Left ventricle myocardium superior (tissue), 1 donor: Measurements from ENCODE around the gene C11orf24. TPM values are rescaled to one million over a fixed set of nuclear protein-coding genes. Genes with fewer than 3 reads are reported as not detected.

Experiments
- ATAC-seq: fragments of 200-7000 bp; cut with Tn5 transposase; one replicate; pipeline ENCODE4 v1.9.1; 2020; ENCODE audit warnings: mild to moderate bottlenecking, moderate library complexity
- DNase-seq: peaks from one replicate; pipeline ENCODE4 v3.0.0-alpha.2; 2020
- intact Hi-C: fragments of 100-400 bp; cut with micrococcal nuclease; formaldehyde crosslinking; loops from one replicate; pipeline ENCODE4 v1.11.0; 2022
- total RNA-seq: library from RNA; stranded (reverse); fragmentation: NEBNext Ultra II Directional; extraction: Animal tissue kit (Norgen Biotek cat#: 25700); gene quantifications from one replicate; pipeline ENCODE4 v1.2.1, GENCODE V29; 2021
- donor health status: DM: no; HTN: yes; CAD: no; lungs with severe emphysema.

Gene C11orf24
- total RNA-seq, 1 donor from 2014 or later, result 23.9 TPM

DNA sequence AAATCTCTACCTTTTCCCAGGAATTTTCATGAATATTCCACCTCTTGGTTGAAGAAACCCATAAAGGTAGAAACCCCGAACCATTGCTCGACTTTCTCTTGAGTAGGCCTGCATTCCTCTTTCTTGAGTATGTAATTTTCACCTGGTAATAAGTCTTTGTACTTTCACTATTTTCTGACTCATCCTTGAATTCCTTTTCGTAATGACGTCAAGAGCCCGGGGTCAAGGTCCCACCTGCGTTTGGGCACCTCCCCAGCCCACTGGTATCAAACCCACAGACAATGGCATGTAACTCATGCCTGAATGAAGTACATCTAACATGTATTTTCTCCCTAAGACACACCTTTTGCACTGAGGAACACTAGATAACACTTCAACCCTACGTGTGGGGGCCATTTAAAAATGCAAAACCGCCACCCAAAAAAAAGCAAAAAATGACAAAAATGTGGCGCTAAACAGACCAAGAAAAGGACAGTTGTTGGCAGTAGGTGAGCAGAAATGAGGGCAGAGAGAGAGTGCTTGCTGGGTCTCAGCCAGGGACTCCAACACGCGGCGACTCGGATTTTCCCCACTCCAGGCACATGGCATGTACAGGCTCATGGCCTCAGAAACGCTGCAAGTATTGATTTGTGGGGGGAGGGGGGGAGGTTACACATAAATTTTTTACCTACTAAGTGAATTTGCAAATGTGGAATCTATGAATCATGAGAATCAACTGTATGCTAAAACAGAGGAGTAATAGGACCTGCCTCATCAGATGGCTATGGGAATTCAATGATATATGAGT is 4.1 kb upstream of the C11orf24 start:
- intact Hi-C loops, result no loop called here
- no peak for DNase-seq
- ATAC-seq, result no peak

DNA sequence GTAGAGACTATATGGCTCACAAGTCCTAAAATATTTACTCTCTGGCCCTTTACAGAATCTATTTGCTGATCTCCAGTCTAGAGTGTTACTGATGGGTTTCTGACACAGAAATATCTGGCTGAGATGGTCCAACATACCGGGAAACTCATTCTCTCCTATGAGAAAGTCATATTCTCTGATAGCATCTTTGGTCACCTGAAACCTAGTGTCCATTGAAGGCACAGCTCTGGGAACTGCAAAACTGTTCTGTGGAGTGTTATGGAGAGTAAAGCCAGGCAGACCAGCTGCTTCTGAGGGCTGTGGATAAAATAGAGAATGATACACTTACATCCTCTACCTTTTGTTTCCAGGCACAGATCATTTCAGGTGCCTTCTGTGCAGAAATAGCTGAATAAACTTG is 2.5 kb upstream of the C11orf24 start:
- DNase-seq, result no peak
- intact Hi-C loops, result no loop called here

DNA sequence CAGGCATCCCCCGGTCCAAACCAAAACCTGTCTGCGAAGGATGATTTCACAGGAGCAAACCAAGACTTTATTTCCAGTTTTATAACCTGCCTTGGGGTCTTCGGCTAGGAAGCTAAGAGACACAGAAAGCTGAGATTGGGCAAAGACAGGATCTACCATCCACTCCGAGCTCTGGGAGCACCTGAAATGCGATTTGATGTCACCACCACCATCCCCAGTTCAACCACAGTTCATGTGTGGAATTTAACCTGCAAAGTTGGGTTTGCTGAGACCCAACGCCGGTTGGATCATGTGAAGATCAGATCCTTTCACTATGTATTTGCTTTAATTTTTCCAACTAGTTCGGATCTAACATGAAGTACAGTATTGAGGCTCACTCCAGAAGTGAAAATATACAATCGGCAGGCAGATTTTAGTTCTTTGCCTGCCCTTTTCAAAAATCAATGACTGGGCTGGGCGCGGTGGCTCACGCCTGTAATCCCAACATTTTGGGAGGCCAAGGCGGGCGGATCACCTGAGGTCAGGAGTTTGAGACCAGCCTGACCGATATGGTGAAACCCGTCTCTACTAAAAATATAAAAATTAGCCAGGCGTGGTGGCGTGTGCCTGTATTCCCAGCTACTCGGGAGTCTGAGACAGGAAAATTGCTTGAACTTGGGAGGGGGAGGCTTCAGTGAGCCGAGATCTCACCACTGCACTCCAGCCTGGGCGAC is 1.4 kb upstream of the C11orf24 start:
- no peak for DNase-seq
- intact Hi-C loops, result no loop called here
- ATAC-seq, result no peak

More for the DNA sequence above, 2.5 kb upstream of the C11orf24 start:
- no peak for ATAC-seq

DNA sequence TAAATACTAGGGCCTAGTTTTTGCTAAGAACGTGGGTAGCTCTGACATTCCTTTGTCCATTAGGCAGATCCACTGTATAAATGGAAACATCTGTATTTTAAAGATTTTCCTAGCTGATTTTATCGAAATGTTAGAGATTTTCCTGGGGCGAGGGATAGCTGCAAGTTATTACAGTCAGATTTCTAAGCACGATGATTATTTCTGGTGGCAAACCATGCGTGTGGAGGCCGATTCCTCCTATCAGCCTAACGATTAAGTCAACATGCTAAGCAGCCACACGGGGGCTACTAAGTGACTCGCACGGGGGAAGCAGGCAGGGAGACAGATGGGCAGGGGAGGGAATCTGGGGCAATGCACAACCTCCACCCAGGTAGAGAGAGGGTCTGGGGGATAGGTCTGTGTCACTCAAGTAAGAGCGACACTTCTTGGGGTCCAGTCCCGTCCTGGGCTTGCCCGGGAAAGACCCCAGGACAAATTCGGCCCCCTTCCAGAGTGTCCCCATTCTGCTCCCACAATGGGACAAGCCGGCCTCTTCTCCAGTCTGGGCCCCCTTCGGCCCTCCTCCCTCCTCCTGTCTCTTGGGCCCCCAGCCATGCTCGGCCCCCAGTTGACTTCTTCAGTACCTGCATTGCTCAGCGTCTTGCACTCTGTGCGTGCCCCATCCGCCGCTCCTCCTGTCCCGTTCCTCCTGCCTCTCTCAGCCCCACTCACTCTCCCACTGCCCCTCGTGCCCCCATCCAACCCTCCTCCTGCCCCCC is 571 bp downstream of the C11orf24 start:
- DNase-seq, result peak; percentile 62
- ATAC-seq, result peak; percentile 66
- intact Hi-C loops, result no loop called here

DNA sequence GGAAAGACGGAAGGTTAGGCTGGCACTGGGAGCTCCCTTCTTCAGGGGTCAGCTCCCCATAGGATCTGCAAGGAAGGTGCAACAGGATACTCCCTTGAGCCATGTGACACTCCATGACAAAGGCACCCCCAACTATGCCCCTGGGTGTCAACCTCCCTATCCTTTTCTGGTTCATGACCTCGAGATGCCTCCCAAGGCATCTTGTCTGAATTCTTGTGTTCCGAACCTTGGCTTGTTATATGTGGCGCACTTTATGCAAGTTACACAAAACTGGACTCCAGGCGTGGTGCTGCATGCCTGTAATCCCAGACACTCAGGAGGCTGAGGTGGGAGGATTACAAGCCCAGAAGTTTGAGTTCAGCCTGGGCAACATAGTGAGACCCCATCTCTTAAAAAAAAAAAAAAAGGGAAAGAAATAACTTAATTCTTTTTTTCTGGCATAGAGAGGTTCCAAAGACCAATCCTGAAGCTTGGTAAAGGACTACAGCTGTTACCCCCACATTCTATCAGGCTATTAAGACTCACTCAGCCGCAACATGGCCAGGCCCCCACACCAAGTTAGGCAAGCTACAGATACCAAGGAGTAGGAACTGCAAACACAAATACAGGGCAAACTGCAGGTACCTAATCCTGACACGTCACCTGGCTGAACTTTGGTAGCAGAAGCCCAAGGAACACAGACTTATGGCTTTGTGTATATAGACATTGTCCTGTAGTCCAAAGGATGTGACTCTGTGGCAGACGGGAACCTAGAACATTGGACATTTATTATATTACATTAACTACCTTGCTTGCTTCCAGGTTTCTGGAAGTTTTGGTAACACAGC is 1.4 kb downstream of the C11orf24 start:
- no peak for ATAC-seq
- intact Hi-C loops, result no loop called here
- DNase-seq, result no peak

DNA sequence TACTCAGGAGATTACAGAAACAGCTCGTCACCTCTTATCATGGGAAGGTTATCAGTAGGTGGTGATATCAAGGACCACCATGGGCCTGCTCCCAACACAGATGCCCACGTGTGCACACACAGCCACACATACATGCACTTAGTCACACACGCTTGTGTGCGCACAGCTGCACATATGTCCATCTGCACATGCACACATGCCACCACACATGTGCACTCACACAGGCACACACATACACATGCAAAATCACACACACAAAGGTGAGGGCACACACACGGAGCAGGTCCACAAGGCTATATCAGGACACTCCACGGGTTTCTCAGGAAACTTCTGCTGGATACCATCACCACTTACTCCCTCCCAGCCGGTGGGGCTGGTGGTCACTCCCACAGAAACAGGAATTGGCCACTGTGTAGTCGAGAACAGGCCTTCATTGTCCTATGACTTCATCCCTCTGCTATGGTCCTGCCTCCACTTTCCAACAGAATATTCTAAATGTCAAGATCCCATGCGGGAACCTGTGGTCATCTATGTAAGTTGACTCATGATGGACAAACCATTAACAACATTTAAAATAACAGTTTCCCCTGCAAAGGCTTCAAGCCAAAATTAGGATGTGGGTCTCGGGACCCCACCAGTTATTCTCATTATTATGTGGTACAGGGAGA is 2.2 kb downstream of the C11orf24 start:
- ATAC-seq (peak; percentile 21), DNase-seq (peak; percentile 31)
- intact Hi-C loops, result no loop called here

DNA sequence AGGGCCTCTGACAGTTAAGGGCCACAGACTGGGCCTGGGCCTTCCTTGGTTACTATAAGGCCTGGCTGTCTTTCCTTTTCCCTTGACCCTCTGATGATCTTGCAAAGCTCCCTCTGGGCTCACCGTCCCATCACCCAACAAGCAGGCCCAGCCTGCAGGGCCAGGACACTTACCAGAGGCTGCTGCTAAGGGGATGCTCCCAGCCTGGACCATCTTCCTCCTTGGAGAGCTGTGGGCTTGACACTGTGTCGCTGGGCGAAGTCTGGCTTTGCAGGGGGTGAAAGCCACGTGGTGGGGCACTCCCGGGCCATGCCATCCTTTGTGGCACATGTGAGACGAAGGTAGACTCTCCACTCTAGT is 3.9 kb downstream of the C11orf24 start:
- DNase-seq (no peak), ATAC-seq (no peak)
- intact Hi-C loops, result no loop called here

DNA sequence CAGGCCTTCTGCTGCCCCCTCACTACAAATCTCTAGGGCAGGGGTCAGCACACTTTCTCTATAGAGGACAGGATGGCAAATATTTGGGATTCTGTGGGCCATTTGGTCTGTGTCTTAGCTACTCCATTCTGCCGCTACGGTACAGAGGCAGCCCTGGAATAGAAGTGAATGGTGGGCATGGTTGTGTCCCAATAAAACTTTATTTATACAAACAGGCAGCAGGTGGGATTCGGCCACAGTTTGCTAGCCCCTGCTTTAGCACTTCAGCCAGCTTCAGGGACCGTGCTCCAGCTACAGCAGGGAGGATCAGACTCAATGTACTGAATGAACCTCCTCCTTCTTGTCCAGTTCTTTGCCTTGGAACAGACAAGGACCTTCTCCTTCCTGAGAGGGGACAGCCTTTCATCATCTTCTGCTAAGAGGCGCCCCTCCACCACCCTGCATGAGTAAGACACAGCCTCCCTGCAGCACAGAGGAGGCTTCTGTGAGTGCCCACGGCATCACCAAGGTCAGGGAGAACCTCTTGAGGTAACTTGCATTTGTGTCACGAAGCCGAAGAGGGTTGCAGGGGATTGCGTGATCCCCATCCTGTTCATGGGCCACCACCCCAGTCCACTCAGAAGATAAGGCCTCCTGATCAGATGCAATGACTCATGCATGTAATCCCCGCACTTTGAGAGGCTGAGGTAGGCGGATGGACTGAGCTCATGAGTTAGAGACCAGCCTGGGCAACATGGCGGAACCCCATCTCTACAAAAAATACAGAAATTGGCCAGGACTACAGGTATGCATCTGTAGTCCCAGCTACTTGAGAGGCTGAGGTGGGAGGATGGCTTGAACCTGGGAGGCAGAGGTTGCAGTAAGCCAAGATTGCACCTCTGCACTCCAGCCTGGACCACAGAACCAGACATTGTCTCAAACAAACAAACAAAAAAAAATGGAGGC is 4.6 kb downstream of the C11orf24 start:
- no peak for DNase-seq
- intact Hi-C loops, result no loop called here
- ATAC-seq, result no peak

DNA sequence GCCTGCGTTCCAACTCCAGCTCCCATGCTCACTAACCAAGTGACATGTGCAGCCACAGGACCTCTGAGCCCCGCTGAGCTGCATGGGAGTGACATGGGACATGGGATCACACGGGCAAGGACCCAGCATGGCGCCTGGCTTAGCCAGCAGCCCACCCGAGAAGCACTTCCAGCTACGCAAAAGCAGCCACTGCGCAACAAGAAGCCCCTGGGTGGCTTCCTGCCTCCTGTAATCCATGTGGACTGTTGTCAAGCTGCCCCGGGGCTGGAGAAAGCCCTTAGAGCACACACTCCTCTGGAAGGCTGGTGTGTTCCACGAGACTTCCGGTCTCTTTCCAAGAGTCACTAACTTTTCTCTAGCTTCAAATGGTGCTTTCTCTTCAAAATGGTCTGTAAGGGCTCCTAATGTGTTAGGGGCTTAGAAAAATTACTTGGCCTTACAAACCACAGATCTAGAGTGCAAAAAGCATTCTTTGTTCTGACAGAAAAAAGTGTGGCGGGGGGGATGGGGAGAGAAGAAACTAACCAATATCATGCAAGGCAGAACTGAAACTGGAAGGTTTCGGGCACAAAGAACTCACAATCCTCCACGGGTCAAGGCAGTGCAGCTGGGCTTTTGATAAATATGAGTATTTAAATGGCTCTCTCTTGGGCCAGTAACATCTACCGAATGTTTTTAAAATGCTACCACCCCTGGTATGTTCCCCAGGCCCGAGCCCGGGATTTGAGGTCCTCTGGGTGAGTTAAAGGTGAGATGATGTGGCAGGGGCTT is 5.5 kb downstream of the C11orf24 start:
- no peak for DNase-seq
- no peak for ATAC-seq
- intact Hi-C loops, result no loop called here

DNA sequence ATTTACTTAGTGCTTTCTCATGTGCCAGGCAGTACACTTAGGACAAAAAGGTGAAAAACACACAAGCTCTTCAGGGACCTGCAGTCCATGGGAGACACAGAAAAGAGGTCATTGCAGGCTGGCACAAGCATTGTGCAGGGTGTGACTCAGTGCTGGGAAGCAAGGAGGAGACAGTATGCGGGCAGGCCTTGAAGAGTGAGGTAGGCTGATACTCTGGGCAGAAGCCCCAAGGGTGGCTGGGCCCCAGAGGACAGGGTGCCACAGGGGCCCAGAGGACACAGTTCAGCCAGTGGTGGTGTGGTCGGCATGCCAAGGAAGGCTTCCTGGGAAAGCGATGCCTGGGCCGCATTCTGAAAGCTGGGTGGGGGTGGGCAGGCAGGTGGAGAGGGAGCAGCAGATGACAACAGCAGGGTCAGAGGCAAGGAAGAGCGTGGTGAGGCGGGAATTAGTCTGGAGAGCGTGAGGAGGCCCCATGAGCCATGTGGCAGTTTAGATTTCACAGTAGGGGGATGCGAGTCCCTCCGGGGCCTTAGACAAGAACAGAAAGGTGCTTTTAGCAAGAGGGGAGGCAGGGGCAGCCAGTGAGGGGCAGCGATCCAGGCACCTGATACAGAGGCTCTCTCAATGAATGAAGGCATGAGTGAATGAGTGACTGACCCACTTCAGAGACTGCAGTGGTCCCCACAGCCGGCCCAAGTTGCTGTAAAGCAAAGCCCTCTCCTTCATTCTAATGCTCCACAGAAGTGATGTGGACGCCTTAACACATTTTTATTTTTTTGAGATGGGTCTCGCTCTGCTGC is 6.8 kb downstream of the C11orf24 start:
- ATAC-seq, result no peak
- intact Hi-C loops, result no loop called here
- no peak for DNase-seq

DNA sequence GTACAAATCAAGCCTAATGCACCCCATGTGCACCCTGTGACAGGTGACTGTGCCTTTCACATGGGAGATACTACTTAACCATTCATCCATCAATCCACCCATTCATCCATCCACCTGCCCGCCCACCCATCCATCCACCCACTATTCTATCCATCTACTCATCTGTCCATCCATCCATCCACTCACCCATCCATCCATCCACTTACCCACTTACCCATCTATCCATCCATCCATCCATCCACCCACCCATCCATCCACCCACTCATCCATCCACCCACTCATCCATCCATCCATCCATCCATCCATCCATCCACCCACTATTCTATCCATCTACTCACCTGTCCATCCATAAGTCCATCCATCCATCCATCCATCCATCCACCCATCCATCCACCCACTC is 7.5 kb downstream of the C11orf24 start:
- DNase-seq (no peak), ATAC-seq (no peak)
- intact Hi-C loops, result no loop called here

DNA sequence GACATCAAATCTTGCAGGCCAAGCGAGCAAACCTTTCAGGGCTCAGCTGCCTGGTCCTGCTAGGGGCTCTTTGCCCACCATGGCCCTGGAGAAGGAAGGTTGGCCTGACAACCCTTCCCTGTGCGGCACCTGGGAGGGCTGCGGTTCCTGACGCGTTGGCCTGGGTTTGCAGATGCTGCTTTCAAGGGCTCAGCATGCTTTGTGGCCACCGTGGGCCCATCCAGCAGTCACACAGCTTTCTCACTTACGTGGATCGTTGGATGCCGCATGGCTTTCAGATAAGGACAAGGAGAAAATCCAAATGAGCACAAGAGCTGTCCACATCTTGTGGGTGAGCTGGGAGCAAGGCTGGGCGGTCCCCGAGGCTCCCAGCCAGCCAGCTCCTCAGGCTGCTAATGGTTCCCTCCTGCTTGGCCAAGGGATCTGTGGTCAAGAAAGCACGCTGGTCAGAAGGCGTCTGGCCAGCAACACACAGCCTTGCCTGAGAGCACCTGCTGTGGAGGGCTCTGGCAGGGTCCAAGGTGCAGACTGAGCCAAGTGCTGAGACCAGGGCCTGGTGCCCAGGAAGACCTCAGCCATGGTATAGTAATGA is 8.2 kb downstream of the C11orf24 start:
- ATAC-seq (peak; percentile 46), DNase-seq (peak; percentile 43)
- intact Hi-C loops, result no loop called here

DNA sequence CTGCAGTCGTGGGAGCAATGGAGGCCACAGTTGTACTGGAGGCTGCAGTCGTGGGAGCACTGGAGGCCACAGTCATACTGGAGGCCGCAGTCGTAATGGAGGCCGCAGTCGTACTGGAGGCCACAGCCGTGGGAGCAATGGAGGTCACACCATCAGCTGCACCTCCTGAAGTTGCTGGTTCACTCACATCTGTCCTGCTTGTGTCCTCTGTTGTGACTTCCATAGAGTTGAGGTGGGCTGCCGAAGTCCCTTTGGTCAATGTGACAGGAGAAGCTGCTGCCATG is 9.3 kb downstream of the C11orf24 start:
- intact Hi-C loops, result no loop called here
- DNase-seq (no peak), ATAC-seq (no peak)

DNA sequence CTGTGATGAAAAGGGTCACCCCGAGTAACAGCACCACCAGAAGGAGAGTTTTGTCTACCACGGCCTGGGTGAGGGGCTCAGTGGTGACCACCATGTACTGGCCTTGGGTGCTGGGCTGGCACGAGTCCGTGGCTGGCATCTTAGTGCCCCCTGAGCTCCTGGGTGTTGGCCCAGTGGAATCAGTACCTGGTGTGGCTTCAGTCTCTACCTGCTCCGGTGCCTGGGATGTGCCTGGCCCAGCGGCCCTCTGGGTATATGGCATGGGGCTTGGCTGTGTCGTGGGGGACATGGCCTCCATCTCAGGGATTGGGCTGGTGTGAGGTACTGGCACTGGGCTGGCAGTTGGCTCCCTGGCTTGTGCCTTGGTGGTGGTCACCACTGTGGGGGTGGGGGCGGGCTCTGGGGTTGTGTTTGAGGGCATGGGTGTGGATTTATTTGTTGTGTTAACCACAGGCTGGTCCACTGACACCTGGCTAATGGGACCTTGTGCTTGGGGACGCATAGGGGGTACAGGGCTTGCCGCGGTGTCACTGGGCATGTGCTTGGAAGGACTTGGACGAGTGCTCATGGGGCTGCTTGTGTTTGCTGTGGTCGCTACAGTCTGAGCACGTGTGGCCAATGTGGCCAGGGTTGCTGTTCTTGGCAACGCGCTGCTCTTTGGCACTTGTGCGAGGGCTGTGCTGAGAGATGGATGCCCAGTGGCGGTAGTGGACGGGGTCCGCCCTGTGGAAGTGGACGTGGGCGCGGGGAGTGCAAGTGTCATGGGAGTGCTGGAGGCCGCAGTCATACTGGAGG is 9.8 kb downstream of the C11orf24 start:
- DNase-seq (no peak), ATAC-seq (no peak)
- intact Hi-C loops, result no loop called here

DNA sequence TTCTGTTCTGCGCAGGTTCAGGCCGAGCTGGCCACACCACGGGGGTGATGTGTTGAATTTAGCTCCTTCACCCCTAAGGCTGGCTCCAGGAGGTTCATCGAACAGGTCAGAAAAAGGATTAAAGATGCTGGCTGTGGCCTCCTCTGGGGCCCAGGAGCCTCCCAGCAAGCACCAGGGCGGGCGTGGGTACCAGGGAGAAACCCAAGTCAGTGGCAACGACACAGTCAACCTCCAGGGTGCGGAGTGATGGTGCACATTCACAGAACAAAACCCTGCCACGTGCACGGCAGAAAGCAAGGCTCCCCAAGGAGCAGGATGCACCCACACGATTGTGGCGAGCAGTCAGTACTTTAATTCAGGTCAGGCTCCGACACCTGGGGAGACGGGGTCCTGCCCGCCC is 10.8 kb downstream of the C11orf24 start:
- intact Hi-C loops, result no loop called here
- ATAC-seq (no peak), DNase-seq (no peak)
